HG03159 (cell line): Measurements from ENCODE around the gene GPRIN3.

Experiments
- ATAC-seq: cut with Tn5 transposase; IDR thresholded peaks from one replicate; pipeline ENCODE4 v1.9.1; 2021; ENCODE audit warnings: mild to moderate bottlenecking, moderate library complexity; ENCODE audit not compliant: unreplicated experiment

The GPRIN3 gene

GRCh38 chr4:89293299-89293698, 14.3 kb downstream of the GPRIN3 start:
- ATAC-seq, result no peak

GRCh38 chr4:89290727-89291516, 16.7 kb downstream of the GPRIN3 start:
- ATAC-seq, result no peak

GRCh38 chr4:89289312-89289711, 18.3 kb downstream of the GPRIN3 start:
- ATAC-seq, result no peak

GRCh38 chr4:89288430-89288829, 19.2 kb downstream of the GPRIN3 start:
- ATAC-seq, result no peak

GRCh38 chr4:89287945-89288344, 19.7 kb downstream of the GPRIN3 start:
- no peak for ATAC-seq

- ATAC-seq, result peak; percentile 47
These were observed 21.9 kb downstream of the GPRIN3 start for GRCh38 chr4:89285745-89286144.

GRCh38 chr4:89284828-89285227, 22.8 kb downstream of the GPRIN3 start:
- ATAC-seq, result no peak

GRCh38 chr4:89284020-89284424, 23.6 kb downstream of the GPRIN3 start:
- ATAC-seq, result no peak

- no peak for ATAC-seq
These were observed 24.2 kb downstream of the GPRIN3 start for GRCh38 chr4:89283226-89284009.

GRCh38 chr4:89279385-89279784, 28.2 kb downstream of the GPRIN3 start:
- ATAC-seq, result no peak

- no peak for ATAC-seq
These were observed 30.2 kb downstream of the GPRIN3 start for GRCh38 chr4:89277412-89277811.

GRCh38 chr4:89276296-89276695, 31.3 kb downstream of the GPRIN3 start:
- no peak for ATAC-seq

- no peak for ATAC-seq
These were observed 32.0 kb downstream of the GPRIN3 start for GRCh38 chr4:89275587-89275986.

GRCh38 chr4:89273741-89274141, 33.9 kb downstream of the GPRIN3 start:
- no peak for ATAC-seq

- ATAC-seq, result no peak
These were observed 36.8 kb downstream of the GPRIN3 start for GRCh38 chr4:89270792-89271191.

- ATAC-seq, result no peak
These were observed 38.4 kb downstream of the GPRIN3 start for GRCh38 chr4:89269121-89269666.

GRCh38 chr4:89268679-89269078, 38.9 kb downstream of the GPRIN3 start:
- ATAC-seq, result no peak

- ATAC-seq, result no peak
These were observed 39.8 kb downstream of the GPRIN3 start for GRCh38 chr4:89267846-89268245.

GRCh38 chr4:89267392-89267791, 40.2 kb downstream of the GPRIN3 start:
- ATAC-seq, result no peak

GRCh38 chr4:89266128-89266527, 41.5 kb downstream of the GPRIN3 start:
- ATAC-seq, result no peak

GRCh38 chr4:89263265-89263664, 44.3 kb downstream of the GPRIN3 start:
- ATAC-seq, result no peak
